HepG2 (cell line): Measurements from ENCODE around the gene C16orf78. TPM values are rescaled to one million over a fixed set of nuclear protein-coding genes. Genes with fewer than 3 reads are reported as not detected.

Experiments
- BATF2 ChIP-seq: sonication (generic); formaldehyde crosslinking; IDR thresholded peaks from 2 replicates; pipeline ENCODE4 v1.8.0; 2022; ENCODE audit warnings: mild to moderate bottlenecking, missing genetic modification reagents, moderate library complexity
- CSRNP1 ChIP-seq: sonication (generic); formaldehyde crosslinking; IDR thresholded peaks from 2 replicates; pipeline ENCODE4 v1.8.1; 2023; ENCODE audit warnings: mild to moderate bottlenecking, missing genetic modification reagents
- MIER2 ChIP-seq: IDR thresholded peaks from 2 replicates; pipeline ENCODE4 v1.6.1; 2016; ENCODE audit warnings: missing biosample characterization, missing genetic modification reagents
- PBX3 ChIP-seq: sonication (generic); formaldehyde crosslinking; IDR thresholded peaks from 2 replicates; pipeline ENCODE4 v1.8.1; 2023; ENCODE audit warnings: missing genetic modification reagents, inconsistent platforms, borderline replicate concordance
- PCBP1 ChIP-seq: fragments of 200-400 bp; formaldehyde crosslinking; IDR thresholded peaks from 2 replicates; pipeline ENCODE4 v1.6.1; 2017; ENCODE audit warnings: mild to moderate bottlenecking, low read depth, low read length, borderline replicate concordance
- REST ChIP-seq, 2 experiments: IDR thresholded peaks; 2 replicates each; pipeline ENCODE4 v1.6.1; 2011 to 2012; ENCODE audit warnings: low read length in 2 of 2, borderline replicate concordance in 1 of 2, low read depth in 1 of 2, mild to moderate bottlenecking in 1 of 2, moderate library complexity in 1 of 2
- SNAPC4 ChIP-seq: sonication (generic); formaldehyde crosslinking; IDR thresholded peaks from 2 replicates; pipeline ENCODE4 v1.4.0; 2020; ENCODE audit warnings: mild to moderate bottlenecking, missing genetic modification reagents
- SP1 ChIP-seq, 2 experiments: fragments of 450-650 bp in 1 of 2; sonication (generic) in 1 of 2; formaldehyde crosslinking in 1 of 2; IDR thresholded peaks; 2 replicates each; pipeline versions ENCODE4 v1.4.0 to v1.6.1; 2016 to 2020; ENCODE audit warnings: missing genetic modification reagents in 1 of 2
- YEATS4 ChIP-seq: sonication (generic); formaldehyde crosslinking; IDR thresholded peaks from 2 replicates; pipeline ENCODE4 v1.4.0; 2020; ENCODE audit warnings: missing genetic modification reagents, borderline replicate concordance
- ZBTB34 ChIP-seq: sonication (generic); formaldehyde crosslinking; IDR thresholded peaks from 2 replicates; pipeline ENCODE4 v1.8.0; 2022; ENCODE audit warnings: mild to moderate bottlenecking, missing genetic modification reagents
- ZBTB46 ChIP-seq: sonication (generic); formaldehyde crosslinking; IDR thresholded peaks from 2 replicates; pipeline ENCODE4 v1.4.0; 2020; ENCODE audit warnings: mild to moderate bottlenecking, missing genetic modification reagents, borderline replicate concordance
- ZNF570 ChIP-seq: sonication (generic); formaldehyde crosslinking; IDR thresholded peaks from 2 replicates; pipeline ENCODE4 v1.4.0; 2020; ENCODE audit warnings: mild to moderate bottlenecking, missing genetic modification reagents, borderline replicate concordance
- polyA plus RNA-seq, 8 experiments: library from polyadenylated mRNA; depleted of rRNA in 3 of 8; stranded (reverse) in 7 of 8; unstranded in 1 of 8; fragments of >200 nt; fragmentation: Illumina TruSeq in 4 of 8; extraction: Trizol in 4 of 8; gene quantifications; 2 replicates each; pipeline versions ENCODE4 v1.2.1 to v1.2.3, GENCODE V29; 2011 to 2016; ENCODE audit warnings: low read depth in 4 of 8, missing spikeins in 1 of 8, mixed read lengths in 1 of 8; ENCODE audit not compliant: insufficient read depth in 1 of 8
- total RNA-seq, 5 experiments: library from RNA; depleted of rRNA; stranded (reverse); fragments of >200 nt; fragmentation: Illumina TruSeq; extraction: Trizol; gene quantifications; 2 replicates each; pipeline ENCODE4 v1.2.3, GENCODE V29; 2016; ENCODE audit warnings: low read depth in 1 of 5

The C16orf78 gene
- total and polyA plus RNA-seq, 2 of the 13 experiments (the other 11 are each of a cell fraction or from before 2014, with no cell fraction given), result not detected

GRCh38 chr16:49345829-49346228 lies 27.8 kb upstream of the C16orf78 start (continued):
- TF ChIP-seq CSRNP1 (CRISPR knock-in tag) (no peak), YEATS4 (CRISPR knock-in tag) (no peak), MIER2 (peak; percentile 95), PCBP1 (no peak), ZNF570 (CRISPR knock-in tag) (no peak), REST (IDR thresholded peaks at IDR 0.05; ENCODE audit: borderline replicate concordance in 1 of 2, low read depth in 1 of 2, low read length in 2 of 2) (peak; percentile 74 to 94), SNAPC4 (CRISPR knock-in tag) (no peak), BATF2 (CRISPR knock-in tag) (0 out of 2 replicates have a peak, but pooled peaks have one; percentile 25), SP1 (IDR thresholded peaks at IDR 0.05) (no peak), SP1 (CRISPR knock-in tag; IDR thresholded peaks at IDR 0.05) (no peak), ZBTB34 (CRISPR knock-in tag) (no peak), PBX3 (CRISPR knock-in tag) (no peak), ZBTB46 (CRISPR knock-in tag) (no peak)
- TF ChIP-seq, all 625 proteins: peak for 6
